Measurements from ENCODE around the gene MARCKS. TPM values are rescaled to one million over a fixed set of nuclear protein-coding genes. Genes with fewer than 3 reads are reported as not detected.

Gene MARCKS
- polyA plus RNA-seq, 3 donors: 261 to 271 (median 264) TPM

Other genes starting within 250 kb of the MARCKS start
- 100 to 1,000 TPM; 272 to 282 (median 277) TPM for gene HDAC2, start 113.8 kb downstream of the MARCKS start, polyA plus RNA-seq (ENCODE audit: insufficient read length in 3 of 3)